ENCODE results near the gene NATD1.

- TF ChIP-seq, protein P1, sequence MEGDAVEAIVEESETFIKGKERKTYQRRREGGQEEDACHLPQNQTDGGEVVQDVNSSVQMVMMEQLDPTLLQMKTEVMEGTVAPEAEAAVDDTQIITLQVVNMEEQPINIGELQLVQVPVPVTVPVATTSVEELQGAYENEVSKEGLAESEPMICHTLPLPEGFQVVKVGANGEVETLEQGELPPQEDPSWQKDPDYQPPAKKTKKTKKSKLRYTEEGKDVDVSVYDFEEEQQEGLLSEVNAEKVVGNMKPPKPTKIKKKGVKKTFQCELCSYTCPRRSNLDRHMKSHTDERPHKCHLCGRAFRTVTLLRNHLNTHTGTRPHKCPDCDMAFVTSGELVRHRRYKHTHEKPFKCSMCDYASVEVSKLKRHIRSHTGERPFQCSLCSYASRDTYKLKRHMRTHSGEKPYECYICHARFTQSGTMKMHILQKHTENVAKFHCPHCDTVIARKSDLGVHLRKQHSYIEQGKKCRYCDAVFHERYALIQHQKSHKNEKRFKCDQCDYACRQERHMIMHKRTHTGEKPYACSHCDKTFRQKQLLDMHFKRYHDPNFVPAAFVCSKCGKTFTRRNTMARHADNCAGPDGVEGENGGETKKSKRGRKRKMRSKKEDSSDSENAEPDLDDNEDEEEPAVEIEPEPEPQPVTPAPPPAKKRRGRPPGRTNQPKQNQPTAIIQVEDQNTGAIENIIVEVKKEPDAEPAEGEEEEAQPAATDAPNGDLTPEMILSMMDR (IDR thresholded peaks at IDR 0.05; ENCODE audit: insufficient read depth, low read depth, low read length) = no peak
- TF ChIP-seq EZH2 (IDR thresholded peaks at IDR 0.05; ENCODE audit: insufficient read depth, low read length) = no peak
These were observed 22.5 kb upstream of the NATD1 start for GRCh38 chr17:21275579-21276263.
